GM12878 (cell line): ENCODE results near the gene ACTN3. TPM values are rescaled to one million over a fixed set of nuclear protein-coding genes. Genes with fewer than 3 reads are reported as not detected.
A peak's percentile ranks its signal among the peaks of the same experiment; 100 is the strongest.

ENCODE experiments used
- ATAC-seq: fragments of 200-7000 bp; cut with Tn5 transposase; 3 replicates; pipeline ENCODE4 v1.9.1; 2020; ENCODE audit warnings: mild to moderate bottlenecking, moderate library complexity
- Bru-seq: library from RNA; stranded (reverse); fragments of 400-500 nt; gene quantifications from one replicate; lab custom pipeline; 2021; lab: Mats Ljungman, UMichigan
- BruChase-seq, 2 experiments: library from RNA; stranded (reverse); fragments of 400-500 nt; gene quantifications; one replicate each; lab custom pipeline; 2021; lab: Mats Ljungman, UMichigan
- BruUV-seq: library from RNA; stranded (reverse); fragments of 400-500 nt; replicated peaks from 2 replicates; lab custom pipeline; 2021; lab: Mats Ljungman, UMichigan
- CTCF ChIA-PET: fragments of 300-600 bp; sonication (Branson Sonifier 250); formaldehyde crosslinking; extraction: SDS; loops from one replicate; lab custom pipeline; 2021; ENCODE audit warnings: inconsistent platforms; lab: Yijun Ruan, JAX
- POLR2A ChIA-PET: fragments of 350-600 bp; formaldehyde crosslinking; extraction: SDS; loops from one replicate; lab custom pipeline; 2021; ENCODE audit warnings: inconsistent platforms; lab: Charles Lee
- RAD21 ChIA-PET: fragments of 300-600 bp; sonication (Branson Sonifier 250); formaldehyde crosslinking; loops from one replicate; lab custom pipeline; 2023; ENCODE audit warnings: antibody characterized with exemption; ENCODE audit not compliant: unreplicated experiment; lab: Charles Lee
- SMC1A ChIA-PET: fragments of 300-600 bp; sonication (Branson Sonifier 250); formaldehyde crosslinking; loops from one replicate; lab custom pipeline; 2023; ENCODE audit not compliant: unreplicated experiment, uncharacterized antibody; lab: Charles Lee
- DNase-seq: peaks from one replicate; pipeline ENCODE4 v3.0.0-alpha.2; 2011; ENCODE audit warnings: low read depth, low spot score
- FAIRE-seq: peaks from 3 replicates; lab custom pipeline; 2011; peaks lifted over from hg19 to GRCh38; lab: Jason Lieb, UNC
- H2AFZ ChIP-seq: 2 replicates; pipeline ENCODE4 v1.6.0; 2011; ENCODE audit warnings: low read depth, low read length, control low read depth; ENCODE audit not compliant: control insufficient read depth
- H3K27ac ChIP-seq: 2 replicates; pipeline ENCODE4 v1.5.1; 2011; ENCODE audit warnings: control low read depth; ENCODE audit not compliant: control insufficient read depth, insufficient read depth
- H3K27me3 ChIP-seq, 2 experiments: replicated peaks in 1 of 2; 2 replicates each; pipeline versions ENCODE4 v1.6.0 to v1.6.1; 2011; ENCODE audit warnings: low read length in 1 of 2; ENCODE audit not compliant: control insufficient read depth in 2 of 2, insufficient read depth in 2 of 2
- H3K36me3 ChIP-seq, 2 experiments: 2 replicates each; pipeline ENCODE4 v1.5.1; 2011; ENCODE audit warnings: low read length in 1 of 2; ENCODE audit not compliant: control insufficient read depth in 2 of 2, insufficient read depth in 2 of 2
- H3K4me1 ChIP-seq: 2 replicates; pipeline ENCODE4 v1.6.1; 2011; ENCODE audit warnings: mild to moderate bottlenecking, low read length, moderate library complexity, mixed read lengths; ENCODE audit not compliant: control insufficient read depth, insufficient read depth
- H3K4me2 ChIP-seq: 2 replicates; pipeline ENCODE4 v1.6.0; 2011; ENCODE audit warnings: control low read depth; ENCODE audit not compliant: control insufficient read depth, insufficient read depth
- H3K4me3 ChIP-seq: fragments of 200-600 bp; sonication (generic); 2 replicates; pipeline ENCODE4 v1.5.1; 2016
- H3K79me2 ChIP-seq: 2 replicates; pipeline ENCODE4 v1.6.0; 2011; ENCODE audit warnings: low read length; ENCODE audit not compliant: control insufficient read depth, insufficient read depth
- H3K9ac ChIP-seq: 2 replicates; pipeline ENCODE4 v1.8.0; 2011; ENCODE audit warnings: low read length, control low read depth, mixed read lengths; ENCODE audit not compliant: control insufficient read depth, insufficient read depth
- H3K9me3 ChIP-seq: replicated peaks from 3 replicates; pipeline ENCODE4 v1.5.1; 2011; ENCODE audit warnings: mild to moderate bottlenecking, low read length; ENCODE audit not compliant: control insufficient read depth, insufficient read depth
- H4K20me1 ChIP-seq: 2 replicates; pipeline ENCODE4 v1.6.0; 2011; ENCODE audit not compliant: control insufficient read depth, insufficient read depth
- ATF3 ChIP-seq: IDR thresholded peaks from 2 replicates; pipeline ENCODE4 v1.6.1; 2011; ENCODE audit warnings: low read depth, mild to moderate bottlenecking, low read length, moderate library complexity, borderline replicate concordance; ENCODE audit errors: extremely low read depth
- CBFB ChIP-seq: IDR thresholded peaks from 2 replicates; pipeline ENCODE4 v1.6.1; 2016; ENCODE audit warnings: antibody characterized with exemption, low read depth
- HDGF ChIP-seq: fragments of 450-650 bp; IDR thresholded peaks from 2 replicates; pipeline ENCODE4 v1.6.1; 2016; ENCODE audit warnings: antibody characterized with exemption
- IKZF1 ChIP-seq: fragments of 450-650 bp; conservative IDR thresholded peaks from 2 replicates; pipeline ENCODE4 v1.6.1; 2017; ENCODE audit warnings: antibody characterized with exemption, mild to moderate bottlenecking
- IKZF2 ChIP-seq, 2 experiments: fragments of 450-650 bp; IDR thresholded peaks; 2 replicates each; pipeline ENCODE4 v1.6.1; 2017; ENCODE audit warnings: mild to moderate bottlenecking in 2 of 2, moderate library complexity in 2 of 2
- MAX ChIP-seq: IDR thresholded peaks from 2 replicates; pipeline ENCODE4 v1.6.1; 2012; ENCODE audit warnings: low read depth, low read length, improper control_type of control experiment
- MLLT1 ChIP-seq: fragments of 450-650 bp; IDR thresholded peaks from 2 replicates; pipeline ENCODE4 v1.6.1; 2016; ENCODE audit warnings: mild to moderate bottlenecking
- NFIC ChIP-seq: IDR thresholded peaks from 2 replicates; pipeline ENCODE4 v1.6.1; 2012; ENCODE audit warnings: low read depth, mild to moderate bottlenecking, inconsistent platforms, low read length, moderate library complexity
- NRF1 ChIP-seq: conservative IDR thresholded peaks from 2 replicates; pipeline ENCODE4 v1.6.1; 2011; ENCODE audit warnings: mild to moderate bottlenecking, low read depth, low read length, improper control_type of control experiment
- PBX3 ChIP-seq: IDR thresholded peaks from 2 replicates; pipeline ENCODE4 v1.6.1; 2011; ENCODE audit warnings: mild to moderate bottlenecking, low read depth, low read length, moderate library complexity; ENCODE audit not compliant: insufficient replicate concordance
- RELB ChIP-seq: fragments of 450-650 bp; IDR thresholded peaks from 2 replicates; pipeline ENCODE4 v1.6.1; 2017; ENCODE audit warnings: low read depth, mild to moderate bottlenecking, moderate library complexity
- SIN3A ChIP-seq: IDR thresholded peaks from 2 replicates; pipeline ENCODE4 v1.6.1; 2012; ENCODE audit warnings: low read depth, low read length, improper control_type of control experiment
- ZBED1 ChIP-seq: IDR thresholded peaks from 2 replicates; pipeline ENCODE4 v1.6.1; 2016; ENCODE audit warnings: borderline replicate concordance
- ZNF217 ChIP-seq: fragments of 450-650 bp; IDR thresholded peaks from 2 replicates; pipeline ENCODE4 v1.6.1; 2017; ENCODE audit warnings: antibody characterized with exemption, mild to moderate bottlenecking
- WGBS: methylation state at CpG from one replicate; pipeline ENCODE4 v1.1.6; 2016; ENCODE audit warnings: low lambda C conversion rate; ENCODE audit not compliant: insufficient replicate concordance, insufficient coverage; ENCODE audit errors: missing lambda C conversion rate; 5-methylcytosine and 5-hydroxymethylcytosine counted together
- in situ Hi-C: fragments of 300-500 bp; cut with MboI; formaldehyde crosslinking; loops from 9 replicates; pipeline ENCODE4 v1.14.3; 2018; ENCODE audit warnings: mixed read lengths
- intact Hi-C: fragments of 100-400 bp; cut with micrococcal nuclease; formaldehyde crosslinking; loops from one replicate; pipeline ENCODE4 v1.14.2; 2022; ENCODE audit not compliant: unreplicated experiment
- long read RNA-seq, 2 experiments: library from polyadenylated mRNA; unstranded; transcript quantifications; one replicate each; pipeline ENCODE4 v2.0.0, GENCODE V29; 2019 to 2020
- polyA minus RNA-seq, 3 experiments: library from RNA; depleted of rRNA, polyadenylated mRNA; stranded (reverse); fragments of >200 nt; gene quantifications; 2 replicates each; pipeline ENCODE4 v1.2.3, GENCODE V29; 2011
- polyA plus RNA-seq, 11 experiments: library from polyadenylated mRNA; depleted of rRNA in 4 of 11; unstranded in 6 of 11; stranded (reverse) in 5 of 11; fragments of >200 nt; fragmentation: Nextera tagmentation in 4 of 11; fragmentation: Illumina TruSeq in 1 of 11; extraction: Ambion mirVana in 4 of 11; extraction: Trizol in 1 of 11; gene quantifications; 1 replicate in 1 of 11; 2 replicates in 10 of 11; pipeline versions ENCODE4 v1.2.1 to v1.2.3, GENCODE V29; 2011 to 2016; ENCODE audit warnings: inconsistent platforms in 2 of 11, missing spikeins in 2 of 11, low read depth in 1 of 11
- total RNA-seq, 4 experiments: library from RNA; depleted of rRNA in 3 of 4; stranded (reverse); fragments of >200 nt in 3 of 4; fragmentation: Illumina TruSeq in 1 of 4; extraction: Trizol in 1 of 4; gene quantifications; 2 replicates each; pipeline versions ENCODE4 v1.2.1 to v1.2.3, GENCODE V29; 2013 to 2021

ACTN3 gene
- total RNA-seq (2013; cell fraction: nucleolus; rRNA removed), result not detected in 2 replicates
- total RNA-seq (2014; rRNA removed), result 0.16 and 0.17 TPM in 2 replicates
- 0.05 and 0.09 TPM in 2 replicates for total RNA-seq (2014; rRNA removed; fragmentation: Illumina TruSeq; extraction: Trizol)
- 0.36 and 0.40 TPM in 2 replicates for total RNA-seq (2021)
- 0.13 TPM for polyA plus RNA-seq (2011; ENCODE audit: low read depth)
- 0.04 and 0.10 TPM in 2 replicates for polyA plus RNA-seq (2011; rRNA removed)
- polyA plus RNA-seq (2011; cell fraction: cytosol; rRNA removed), result 0.08 and 0.10 TPM in 2 replicates
- polyA plus RNA-seq (2011; cell fraction: nucleus; rRNA removed), result 0.82 and 1.6 TPM in 2 replicates
- polyA plus RNA-seq (2012), result 0.25 and 0.45 TPM in 2 replicates
- polyA plus RNA-seq (2014; fragmentation: Illumina TruSeq; extraction: Trizol), result 0.31 TPM in 1 of 2 replicates, not detected in the other
- polyA plus RNA-seq (2014; fragmentation: Nextera tagmentation; extraction: Ambion mirVana), result not detected
- polyA plus RNA-seq (2014; rRNA removed), result 0.52 and 0.67 TPM in 2 replicates
- under 1 TPM in 1 of 2 experiments, not detected in 1; 0.06 TPM for polyA plus RNA-seq (2016; fragmentation: Nextera tagmentation; extraction: Ambion mirVana)
- 0.37 TPM in 1 of 2 replicates, not detected in the other for polyA minus RNA-seq (2011; rRNA and poly(A)+ RNA removed)
- polyA minus RNA-seq (2011; cell fraction: cytosol; rRNA and poly(A)+ RNA removed), result not detected in 2 replicates
- 0.24 and 0.29 TPM in 2 replicates for polyA minus RNA-seq (2011; cell fraction: nucleus; rRNA and poly(A)+ RNA removed)
- percentile 28 among the genes with signal in this experiment for Bru-seq, nascent RNA
- BruChase-seq, experiment 1, labeled RNA remaining after a 6-hour chase, result percentile 23 among the genes with signal in this experiment
- BruChase-seq, experiment 2, labeled RNA remaining after a 2-hour chase, result percentile 18 among the genes with signal in this experiment
- long read RNA-seq, experiment 1, result 0 reads
- long read RNA-seq, experiment 2, result 0 reads

GRCh38 chr11:66546368-66546965, at the start of gene ACTN3:
ACTN3 (plus strand) TSS chr11:66546903; CDS start chr11:66546938, 35 bp downstream.
- CTCF ChIA-PET, result interaction anchor here (0.6 to 4.3 kb wide), 8 partner anchors 16 to 995 kb away, joined by 3 to 32 read pairs (median 3); partner anchors contain the start of genes CCDC87, CCS, RBM14 and RBM4
- DNase-seq, result no peak
- POLR2A ChIA-PET, result interaction anchor here (0.9 to 4.0 kb wide), 9 partner anchors 14 to 131 kb away, joined by 3 to 26 read pairs (median 6); partner anchors contain the start of genes CCDC87, CCS, DPP3 and PELI3
- SMC1A ChIA-PET, result interaction anchor here (0.5 to 5.6 kb wide), 6 partner anchors 9 to 132 kb away, joined by 3 to 37 read pairs (median 4); partner anchors contain the start of gene RBM4B
- H3K27me3 ChIP-seq, result no peaks in the 10 kb centered on the region
- H3K4me3 ChIP-seq, result peak within 1 kb of the TSS; percentile 86
- FAIRE-seq, result no peak
- no peaks in the 10 kb centered on the region for H4K20me1 ChIP-seq
- no TSS peak for BruUV-seq
- no peaks in the 10 kb centered on the region for H3K9me3 ChIP-seq
- peak within 1 kb of the TSS; percentile 72 for H3K27ac ChIP-seq
- H3K4me2 ChIP-seq, result peak within 1 kb of the TSS; percentile 97
- H3K9ac ChIP-seq, result peak within 1 kb of the TSS; percentile 79
- peak within 1 kb of the TSS; percentile 89 for H2AFZ ChIP-seq
- WGBS, result 5% methylated on average over 37 of the region's 37 CpGs
- H3K36me3 ChIP-seq, result peaks cover 0 to 2% of the 10 kb centered on the region in 2 experiments; a peak in 1 of 4 replicates
- peaks cover 2% of the 10 kb centered on the region for H3K79me2 ChIP-seq
- RAD21 ChIA-PET, result interaction anchor here (1.0 to 2.9 kb wide), 6 partner anchors 31 to 132 kb away, joined by 4 to 37 read pairs (median 6); partner anchors contain the start of genes MRPL11, PELI3, RBM4 and RBM4B
- peaks cover 10% of the 10 kb centered on the region for H3K4me1 ChIP-seq
- ATAC-seq, result peak; percentile 5
- intact Hi-C loops, result loop anchor here (1.0 kb wide), 1 partner anchor 132 kb away; no protein-coding TSS in a partner anchor
- in situ Hi-C loops, result no loop called here
- TF ChIP-seq HDGF (0 out of 2 replicates have a peak, but pooled peaks have one; percentile 12), ZBED1 (no peak), NRF1 (no peak), PBX3 (no peak), ATF3 (no peak), MAX (no peak), NFIC (no peak), IKZF2 (IDR thresholded peaks at IDR 0.05) (0 out of 4 replicates have a peak, but pooled peaks have one; percentile 6 to 15), SIN3A (no peak), CBFB (0 out of 2 replicates have a peak, but pooled peaks have one; percentile 25), IKZF1 (peak; percentile 40; the same call in 1 of the 2 replicates), MLLT1 (0 out of 2 replicates have a peak, but pooled peaks have one; percentile 31), RELB (peak; percentile 65; the same call in 1 of the 2 replicates), ZNF217 (peak; percentile 96)
